ES-I3 (cell line): Measurements from ENCODE around the gene CFAP77.

Experiments used
- H3K36me3 ChIP-seq: 2 replicates; pipeline ENCODE4 v1.6.1; 2013; ENCODE audit warnings: mild to moderate bottlenecking, low read length, control low read depth, moderate library complexity; ENCODE audit not compliant: insufficient read depth
- H3K4me1 ChIP-seq: 2 replicates; pipeline ENCODE4 v1.6.1; 2013; ENCODE audit warnings: mild to moderate bottlenecking, control low read depth, low read length; ENCODE audit not compliant: insufficient read depth
- H3K9ac ChIP-seq: 2 replicates; pipeline ENCODE4 v1.6.1; 2013; ENCODE audit warnings: low read depth, mild to moderate bottlenecking, low read length, moderate library complexity
- H3K9me3 ChIP-seq: 2 replicates; pipeline ENCODE4 v1.6.1; 2013; ENCODE audit warnings: mild to moderate bottlenecking, low read length, moderate library complexity; ENCODE audit not compliant: control insufficient read depth, insufficient read depth

CFAP77 gene

GRCh38 chr9:132502480-132502879 is 92.5 kb downstream of the CFAP77 start:
- Histone ChIP-seq H3K4me1 (no peaks in the 10 kb centered on the region; the same call in 1 of the 2 replicates), H3K9ac (no peak overlapping the region), H3K36me3 (no peaks in the 10 kb centered on the region), H3K9me3 (no peaks in the 10 kb centered on the region)

DNA sequence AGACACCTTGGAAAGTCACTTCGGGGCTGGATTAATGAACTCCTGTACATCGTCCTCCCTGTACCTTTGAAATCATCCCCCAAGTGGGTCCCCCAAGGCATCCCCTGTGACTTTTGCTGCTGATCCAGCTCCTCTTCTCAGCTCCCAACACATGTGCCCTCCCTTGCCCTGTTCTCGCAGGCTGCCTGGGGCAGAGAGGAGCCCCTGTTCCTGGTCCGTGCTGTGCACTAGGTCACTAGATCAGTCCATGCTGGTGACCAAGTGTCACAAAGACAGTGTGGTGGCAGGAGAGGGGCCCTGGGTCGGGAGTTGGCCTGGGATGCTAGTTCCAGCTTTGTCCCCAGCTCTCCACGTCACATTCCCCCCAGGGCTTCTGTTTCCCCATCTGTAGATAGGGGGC is 93.1 kb downstream of the CFAP77 start:
- Histone ChIP-seq H3K36me3 (no peaks in the 10 kb centered on the region), H3K9me3 (no peaks in the 10 kb centered on the region), H3K9ac (no peak overlapping the region), H3K4me1 (no peaks in the 10 kb centered on the region; the same call in 1 of the 2 replicates)

DNA sequence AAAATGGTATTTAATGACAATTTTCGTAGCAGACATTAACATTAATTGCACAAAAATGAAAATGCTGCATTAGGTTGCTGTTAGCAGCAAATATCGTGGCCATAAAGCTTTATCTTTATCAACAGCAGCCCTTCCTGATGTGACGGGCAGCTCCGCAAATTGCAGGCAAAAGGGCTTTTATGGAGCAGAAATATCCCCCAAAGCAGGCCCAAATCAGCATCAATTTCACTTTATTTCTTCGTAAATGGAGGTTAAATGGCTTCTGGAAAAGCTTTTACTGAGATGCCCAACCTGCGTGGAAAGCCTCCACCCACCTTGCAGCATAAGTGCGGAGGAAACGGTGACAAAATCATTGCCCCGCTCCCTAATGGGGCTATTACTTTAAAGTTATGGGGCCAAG is 94.5 kb downstream of the CFAP77 start:
- H3K9me3 ChIP-seq = no peaks in the 10 kb centered on the region
- H3K9ac ChIP-seq = no peak overlapping the region
- H3K36me3 ChIP-seq = no peaks in the 10 kb centered on the region
- no peaks in the 10 kb centered on the region for H3K4me1 ChIP-seq

- Histone ChIP-seq H3K36me3 (no peaks in the 10 kb centered on the region), H3K9ac (no peak overlapping the region), H3K4me1 (no peaks in the 10 kb centered on the region), H3K9me3 (no peaks in the 10 kb centered on the region)
Observed at GRCh38 chr9:132505991-132506655, 96.1 kb downstream of the CFAP77 start.

GRCh38 chr9:132506977-132507669 is 97.1 kb downstream of the CFAP77 start:
- H3K9me3 ChIP-seq = no peaks in the 10 kb centered on the region
- no peak overlapping the region for H3K9ac ChIP-seq
- H3K36me3 ChIP-seq = no peaks in the 10 kb centered on the region
- no peaks in the 10 kb centered on the region for H3K4me1 ChIP-seq

DNA sequence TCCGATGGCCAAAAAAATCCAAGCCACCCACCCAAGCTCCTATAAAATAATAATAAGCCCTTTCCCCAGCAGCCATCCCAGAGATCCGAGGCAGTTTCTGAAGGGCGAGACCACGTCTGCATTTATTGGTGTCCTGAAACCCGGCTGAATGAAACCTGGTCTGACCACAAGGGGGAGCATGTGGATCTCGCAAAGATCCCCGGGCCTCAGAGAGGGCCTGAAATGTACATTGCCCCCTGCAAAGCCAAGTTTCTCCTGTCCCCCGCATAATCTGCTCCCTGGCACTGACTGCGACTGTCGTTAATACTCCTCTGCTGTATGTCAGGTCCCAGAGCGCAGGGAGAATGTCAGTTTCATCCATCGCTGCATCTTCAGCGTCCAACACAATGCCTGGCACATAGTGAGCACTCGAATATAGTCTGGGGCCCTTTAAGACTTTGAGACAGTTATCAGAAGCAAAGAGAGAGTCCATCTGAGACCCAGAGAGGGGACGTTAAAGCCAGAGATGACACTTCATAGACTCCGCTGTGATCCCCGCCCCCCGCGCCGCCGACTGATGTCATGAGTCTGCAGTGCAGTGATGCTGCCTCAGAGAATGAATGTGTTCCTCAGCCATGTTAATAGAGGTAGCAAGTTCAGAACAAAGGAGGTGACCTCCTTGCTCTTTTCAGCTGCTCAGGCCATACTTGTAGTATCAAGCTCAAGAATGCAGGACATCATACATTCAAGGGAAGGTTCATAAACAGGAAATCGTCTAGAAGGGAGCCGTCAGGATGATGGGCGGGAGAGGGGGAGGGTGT is 97.9 kb downstream of the CFAP77 start:
- no peak overlapping the region for H3K9ac ChIP-seq
- no peaks in the 10 kb centered on the region for H3K4me1 ChIP-seq
- no peaks in the 10 kb centered on the region for H3K36me3 ChIP-seq
- H3K9me3 ChIP-seq = no peaks in the 10 kb centered on the region

GRCh38 chr9:132509928-132510874 is 100.2 kb downstream of the CFAP77 start:
- Histone ChIP-seq H3K4me1 (no peaks in the 10 kb centered on the region), H3K9ac (no peak overlapping the region), H3K36me3 (no peaks in the 10 kb centered on the region), H3K9me3 (no peaks in the 10 kb centered on the region)

DNA sequence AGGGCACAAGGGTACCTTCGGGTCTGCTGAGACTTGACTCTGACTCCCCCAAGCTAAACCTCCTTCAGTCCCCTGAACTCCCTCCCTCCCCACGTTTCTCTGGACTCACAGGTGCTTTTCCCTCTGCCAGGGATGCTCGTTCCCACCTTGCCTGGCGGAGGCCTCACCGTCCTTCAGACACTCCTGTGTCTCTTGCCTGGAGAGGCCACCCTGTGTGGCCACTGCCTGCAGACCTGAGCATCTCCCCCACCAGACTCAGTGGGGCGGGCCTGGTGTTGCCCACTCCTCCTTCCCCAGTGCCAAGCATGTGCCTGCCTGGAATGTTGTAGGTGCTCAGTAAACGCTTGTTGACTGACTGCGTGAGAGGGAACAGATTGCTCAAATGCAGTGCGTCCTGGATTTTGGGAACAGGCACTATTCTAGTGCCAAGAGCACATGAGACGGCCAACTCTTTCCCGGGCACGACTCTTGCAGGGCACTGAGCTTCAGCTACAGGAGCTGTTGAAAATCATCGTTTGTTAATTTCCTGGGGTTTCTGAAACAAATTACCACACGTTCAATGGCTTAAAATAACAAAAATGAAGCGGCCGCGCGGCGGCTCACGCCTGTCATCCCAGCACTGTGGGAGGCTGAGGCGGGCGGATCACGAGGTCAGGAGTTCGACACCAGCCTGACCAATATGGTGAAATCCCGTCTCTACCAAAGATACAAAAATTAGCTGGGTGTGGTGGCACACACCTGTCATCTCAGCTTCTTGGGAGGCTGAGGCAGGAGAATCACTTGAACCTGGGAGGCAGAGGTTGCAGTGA is 101.4 kb downstream of the CFAP77 start:
- no peaks in the 10 kb centered on the region for H3K36me3 ChIP-seq
- no peak overlapping the region for H3K9ac ChIP-seq
- H3K9me3 ChIP-seq = no peaks in the 10 kb centered on the region
- no peaks in the 10 kb centered on the region for H3K4me1 ChIP-seq

- Histone ChIP-seq H3K9me3 (no peaks in the 10 kb centered on the region), H3K36me3 (no peaks in the 10 kb centered on the region), H3K9ac (no peak overlapping the region), H3K4me1 (no peaks in the 10 kb centered on the region)
Observed at GRCh38 chr9:132513416-132513815, 103.4 kb downstream of the CFAP77 start.

- Histone ChIP-seq H3K4me1 (no peaks in the 10 kb centered on the region), H3K36me3 (no peaks in the 10 kb centered on the region), H3K9ac (no peak overlapping the region), H3K9me3 (no peaks in the 10 kb centered on the region)
Observed at GRCh38 chr9:132514011-132514744, 104.2 kb downstream of the CFAP77 start.

DNA sequence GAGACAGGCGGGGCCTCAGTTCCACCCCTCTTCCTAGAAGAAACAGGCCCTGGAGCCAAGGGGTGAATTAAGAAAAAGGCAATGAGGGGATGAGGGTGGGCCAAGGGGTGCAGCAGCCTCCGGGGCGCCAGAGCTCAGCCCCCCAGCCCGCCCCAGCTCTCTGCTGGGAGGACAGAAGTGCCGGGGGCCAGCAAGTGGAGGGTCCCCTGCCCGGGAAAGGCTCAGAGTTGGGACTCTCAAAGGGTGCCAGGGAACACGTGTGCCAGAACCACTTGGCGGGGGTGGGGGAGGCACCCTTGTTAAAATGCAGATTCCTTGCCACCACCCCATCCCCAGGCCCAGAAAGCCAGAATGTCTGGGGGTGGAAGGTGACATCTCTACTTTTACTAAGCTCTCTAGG is 104.8 kb downstream of the CFAP77 start:
- no peaks in the 10 kb centered on the region for H3K4me1 ChIP-seq
- no peaks in the 10 kb centered on the region for H3K9me3 ChIP-seq
- no peak overlapping the region for H3K9ac ChIP-seq

GRCh38 chr9:132516301-132516700 is 106.3 kb downstream of the CFAP77 start:
- Histone ChIP-seq H3K9ac (no peak overlapping the region), H3K9me3 (no peaks in the 10 kb centered on the region), H3K4me1 (no peaks in the 10 kb centered on the region), H3K36me3 (no peaks in the 10 kb centered on the region)

More for the DNA sequence above, 104.8 kb downstream of the CFAP77 start:
- no peaks in the 10 kb centered on the region for H3K36me3 ChIP-seq

GRCh38 chr9:132516911-132517310 is 106.9 kb downstream of the CFAP77 start:
- Histone ChIP-seq H3K9me3 (no peaks in the 10 kb centered on the region), H3K36me3 (no peaks in the 10 kb centered on the region), H3K4me1 (no peaks in the 10 kb centered on the region), H3K9ac (no peak overlapping the region)
